Stimulated activated CD4-positive, alpha-beta T cell treated with anti-CD3 and anti-CD28 coated beads, Interleukin-4, amount 100 ng/mL, for 48 hours (primary cell): ENCODE results near the gene CACNA1A.
"Not testable (repeated sequence)": the region's sequence is repeated elsewhere in the genome, so short reads cannot be mapped to it uniquely, and the experiment has no call there.

Experiments used
- DNase-seq, 2 donors: peaks; one replicate each; pipeline ENCODE4 v3.0.0-alpha.2; 2020; ENCODE audit warnings: low read depth in 2 of 2

CACNA1A gene

GRCh38 chr19:13277104-13277809 lies 229.0 kb downstream of the CACNA1A start:
- peak; percentile 39 to 51 for DNase-seq

GRCh38 chr19:13275016-13275722 lies 231.1 kb downstream of the CACNA1A start:
- no peak for DNase-seq

GRCh38 chr19:13270514-13271105 lies 235.7 kb downstream of the CACNA1A start:
- DNase-seq = no peak

- no peak for DNase-seq
These were observed 236.9 kb downstream of the CACNA1A start for GRCh38 chr19:13269348-13269747.

- DNase-seq = no peak
These were observed 238.4 kb downstream of the CACNA1A start for GRCh38 chr19:13267889-13268288.

GRCh38 chr19:13267131-13267530 lies 239.1 kb downstream of the CACNA1A start:
- no peak for DNase-seq

- no peak for DNase-seq
These were observed 243.8 kb downstream of the CACNA1A start for GRCh38 chr19:13262450-13262849.

- peak in 1 of 2 donors; percentile 23 for DNase-seq
These were observed 245.2 kb downstream of the CACNA1A start for GRCh38 chr19:13260883-13261653.

- no peak for DNase-seq
These were observed 249.4 kb downstream of the CACNA1A start for GRCh38 chr19:13256918-13257317.

- DNase-seq = not testable (repeated sequence)
These were observed 249.9 kb downstream of the CACNA1A start for GRCh38 chr19:13256398-13256797.

- DNase-seq = no peak
These were observed 250.6 kb downstream of the CACNA1A start for GRCh38 chr19:13255719-13256059.

- DNase-seq = no peak
These were observed 251.1 kb downstream of the CACNA1A start for GRCh38 chr19:13255041-13255718.

GRCh38 chr19:13252569-13253335 lies 253.5 kb downstream of the CACNA1A start:
- DNase-seq = no peak

- no peak for DNase-seq
These were observed 261.4 kb downstream of the CACNA1A start for GRCh38 chr19:13244920-13245319.

GRCh38 chr19:13241231-13242104 lies 264.8 kb downstream of the CACNA1A start:
- DNase-seq = peak in 1 of 2 donors; percentile 19

GRCh38 chr19:13240312-13241022 lies 265.8 kb downstream of the CACNA1A start:
- DNase-seq = no peak

- no peak for DNase-seq
These were observed 267.3 kb downstream of the CACNA1A start for GRCh38 chr19:13238891-13239534.

- peak; percentile 44 to 59 for DNase-seq
These were observed 271.8 kb downstream of the CACNA1A start for GRCh38 chr19:13234518-13234917.

GRCh38 chr19:13231663-13232062 lies 274.6 kb downstream of the CACNA1A start:
- no peak for DNase-seq
